Measurements from ENCODE around the gene TSPY4. TPM values are rescaled to one million over a fixed set of nuclear protein-coding genes. Genes with fewer than 3 reads are reported as not detected.
"Not testable (repeated sequence)": the region's sequence is repeated elsewhere in the genome, so short reads cannot be mapped to it uniquely, and the experiment has no call there.

Gene TSPY4
- not detected for total RNA-seq

GRCh38 chrY:9337164-9337563 lies at the start of gene TSPY4:
TSPY4 (plus strand) TSS chrY:9337464; CDS start chrY:9337510, 46 bp downstream.
- H3K4me1 Mint-ChIP-seq (ENCODE audit: low read depth); ATAC-seq: not testable (repeated sequence)

GRCh38 chrY:9320996-9321395 lies 16.3 kb upstream of the TSPY4 start:
- DNase-seq = no peak
- no peaks in the 10 kb centered on the region for H3K36me3 Mint-ChIP-seq (ENCODE audit: insufficient read depth)
- H3K4me3 Mint-ChIP-seq = no peak overlapping the region
- H3K9me3 Mint-ChIP-seq = no peaks in the 10 kb centered on the region
- H3K4me1 Mint-ChIP-seq (ENCODE audit: low read depth) = no peaks in the 10 kb centered on the region
- ATAC-seq = no peak
- H3K27me3 Mint-ChIP-seq (ENCODE audit: low read depth) = no peaks in the 10 kb centered on the region

More at GRCh38 chrY:9337164-9337563, at the start of gene TSPY4:
- not testable (repeated sequence) for DNase-seq; H3K36me3 Mint-ChIP-seq (ENCODE audit: insufficient read depth); H3K4me3 Mint-ChIP-seq; H3K9me3 Mint-ChIP-seq; H3K27me3 Mint-ChIP-seq (ENCODE audit: low read depth)

GRCh38 chrY:9357497-9357896 lies 20.2 kb downstream of the TSPY4 start, which contains the start of gene TSPY8:
TSPY8 (plus strand) TSS chrY:9357797; CDS start chrY:9357843, 46 bp downstream.
- H3K36me3 Mint-ChIP-seq (ENCODE audit: insufficient read depth); ATAC-seq; H3K9me3 Mint-ChIP-seq; H3K27me3 Mint-ChIP-seq (ENCODE audit: low read depth); H3K4me3 Mint-ChIP-seq; DNase-seq; H3K4me1 Mint-ChIP-seq (ENCODE audit: low read depth): not testable (repeated sequence)

Other genes with a start within 250 kb of the TSPY4 start
- gene TSPY8, start 20.3 kb downstream of the TSPY4 start, total RNA-seq = not detected
- gene TSPY3, start 61.0 kb downstream of the TSPY4 start, total RNA-seq = not detected
- gene TSPY1, start 129.5 kb downstream of the TSPY4 start, total RNA-seq = not detected
- gene TSPY9, start 149.8 kb downstream of the TSPY4 start, total RNA-seq = not detected
- gene TSPY10, start 190.4 kb downstream of the TSPY4 start, total RNA-seq = not detected

Measured in activated T-cell treated with anti-CD3 and anti-CD28 coated beads, Interleukin-2, amount 50 U/mL, for 4 hours (primary cell).